Measurements from ENCODE around the gene SLC13A2. TPM values are rescaled to one million over a fixed set of nuclear protein-coding genes. Genes with fewer than 3 reads are reported as not detected.

SLC13A2 gene
- total and polyA plus RNA-seq, 2 experiments from 2014 or later, result not detected

DNA sequence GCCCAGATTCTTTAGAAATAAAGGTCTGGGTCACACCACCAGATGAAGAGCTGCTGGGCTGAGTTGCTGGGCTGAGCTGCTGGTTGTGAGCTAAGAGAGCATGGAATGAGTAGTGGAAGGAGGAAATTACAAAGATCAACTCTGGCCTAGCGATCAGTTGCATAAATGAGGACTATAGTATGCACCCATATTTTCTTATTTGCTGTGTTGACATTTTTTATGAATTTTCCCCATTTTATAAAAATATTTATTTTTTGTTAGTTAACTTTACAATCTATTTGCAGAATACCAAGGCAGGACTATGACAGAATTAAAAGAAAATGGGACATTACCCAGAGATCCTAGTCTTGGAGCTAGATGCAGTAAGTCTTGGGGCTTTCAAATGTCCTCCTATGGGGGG lies 23.6 kb upstream of the SLC13A2 start:
- no peak overlapping the region for H3K27ac Mint-ChIP-seq
- DNase-seq (ENCODE audit: low spot score) (no peak), ATAC-seq (no peak)
- H3K9me3 Mint-ChIP-seq, result peaks cover 8% of the 10 kb centered on the region; the same call in 2 of the 3 replicates
- no peak for TF ChIP-seq POLR2AphosphoS5 (IDR thresholded peaks at IDR 0.05; ENCODE audit: low read depth)
- TF ChIP-seq JUNB (IDR thresholded peaks at IDR 0.05; ENCODE audit: unreplicated experiment), result no peak
- TF ChIP-seq ZNF331 (CRISPR knock-in tag; IDR thresholded peaks at IDR 0.05; ENCODE audit: low read depth), result no peak
- TF ChIP-seq, protein P1, sequence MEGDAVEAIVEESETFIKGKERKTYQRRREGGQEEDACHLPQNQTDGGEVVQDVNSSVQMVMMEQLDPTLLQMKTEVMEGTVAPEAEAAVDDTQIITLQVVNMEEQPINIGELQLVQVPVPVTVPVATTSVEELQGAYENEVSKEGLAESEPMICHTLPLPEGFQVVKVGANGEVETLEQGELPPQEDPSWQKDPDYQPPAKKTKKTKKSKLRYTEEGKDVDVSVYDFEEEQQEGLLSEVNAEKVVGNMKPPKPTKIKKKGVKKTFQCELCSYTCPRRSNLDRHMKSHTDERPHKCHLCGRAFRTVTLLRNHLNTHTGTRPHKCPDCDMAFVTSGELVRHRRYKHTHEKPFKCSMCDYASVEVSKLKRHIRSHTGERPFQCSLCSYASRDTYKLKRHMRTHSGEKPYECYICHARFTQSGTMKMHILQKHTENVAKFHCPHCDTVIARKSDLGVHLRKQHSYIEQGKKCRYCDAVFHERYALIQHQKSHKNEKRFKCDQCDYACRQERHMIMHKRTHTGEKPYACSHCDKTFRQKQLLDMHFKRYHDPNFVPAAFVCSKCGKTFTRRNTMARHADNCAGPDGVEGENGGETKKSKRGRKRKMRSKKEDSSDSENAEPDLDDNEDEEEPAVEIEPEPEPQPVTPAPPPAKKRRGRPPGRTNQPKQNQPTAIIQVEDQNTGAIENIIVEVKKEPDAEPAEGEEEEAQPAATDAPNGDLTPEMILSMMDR (conservative IDR thresholded peaks at IDR 0.05; ENCODE audit: low read depth in 2 of 2), result no peak
- TF ChIP-seq EZH2 (IDR thresholded peaks at IDR 0.05; ENCODE audit: low read depth, unreplicated experiment), result no peak
- TF ChIP-seq, protein P2, sequence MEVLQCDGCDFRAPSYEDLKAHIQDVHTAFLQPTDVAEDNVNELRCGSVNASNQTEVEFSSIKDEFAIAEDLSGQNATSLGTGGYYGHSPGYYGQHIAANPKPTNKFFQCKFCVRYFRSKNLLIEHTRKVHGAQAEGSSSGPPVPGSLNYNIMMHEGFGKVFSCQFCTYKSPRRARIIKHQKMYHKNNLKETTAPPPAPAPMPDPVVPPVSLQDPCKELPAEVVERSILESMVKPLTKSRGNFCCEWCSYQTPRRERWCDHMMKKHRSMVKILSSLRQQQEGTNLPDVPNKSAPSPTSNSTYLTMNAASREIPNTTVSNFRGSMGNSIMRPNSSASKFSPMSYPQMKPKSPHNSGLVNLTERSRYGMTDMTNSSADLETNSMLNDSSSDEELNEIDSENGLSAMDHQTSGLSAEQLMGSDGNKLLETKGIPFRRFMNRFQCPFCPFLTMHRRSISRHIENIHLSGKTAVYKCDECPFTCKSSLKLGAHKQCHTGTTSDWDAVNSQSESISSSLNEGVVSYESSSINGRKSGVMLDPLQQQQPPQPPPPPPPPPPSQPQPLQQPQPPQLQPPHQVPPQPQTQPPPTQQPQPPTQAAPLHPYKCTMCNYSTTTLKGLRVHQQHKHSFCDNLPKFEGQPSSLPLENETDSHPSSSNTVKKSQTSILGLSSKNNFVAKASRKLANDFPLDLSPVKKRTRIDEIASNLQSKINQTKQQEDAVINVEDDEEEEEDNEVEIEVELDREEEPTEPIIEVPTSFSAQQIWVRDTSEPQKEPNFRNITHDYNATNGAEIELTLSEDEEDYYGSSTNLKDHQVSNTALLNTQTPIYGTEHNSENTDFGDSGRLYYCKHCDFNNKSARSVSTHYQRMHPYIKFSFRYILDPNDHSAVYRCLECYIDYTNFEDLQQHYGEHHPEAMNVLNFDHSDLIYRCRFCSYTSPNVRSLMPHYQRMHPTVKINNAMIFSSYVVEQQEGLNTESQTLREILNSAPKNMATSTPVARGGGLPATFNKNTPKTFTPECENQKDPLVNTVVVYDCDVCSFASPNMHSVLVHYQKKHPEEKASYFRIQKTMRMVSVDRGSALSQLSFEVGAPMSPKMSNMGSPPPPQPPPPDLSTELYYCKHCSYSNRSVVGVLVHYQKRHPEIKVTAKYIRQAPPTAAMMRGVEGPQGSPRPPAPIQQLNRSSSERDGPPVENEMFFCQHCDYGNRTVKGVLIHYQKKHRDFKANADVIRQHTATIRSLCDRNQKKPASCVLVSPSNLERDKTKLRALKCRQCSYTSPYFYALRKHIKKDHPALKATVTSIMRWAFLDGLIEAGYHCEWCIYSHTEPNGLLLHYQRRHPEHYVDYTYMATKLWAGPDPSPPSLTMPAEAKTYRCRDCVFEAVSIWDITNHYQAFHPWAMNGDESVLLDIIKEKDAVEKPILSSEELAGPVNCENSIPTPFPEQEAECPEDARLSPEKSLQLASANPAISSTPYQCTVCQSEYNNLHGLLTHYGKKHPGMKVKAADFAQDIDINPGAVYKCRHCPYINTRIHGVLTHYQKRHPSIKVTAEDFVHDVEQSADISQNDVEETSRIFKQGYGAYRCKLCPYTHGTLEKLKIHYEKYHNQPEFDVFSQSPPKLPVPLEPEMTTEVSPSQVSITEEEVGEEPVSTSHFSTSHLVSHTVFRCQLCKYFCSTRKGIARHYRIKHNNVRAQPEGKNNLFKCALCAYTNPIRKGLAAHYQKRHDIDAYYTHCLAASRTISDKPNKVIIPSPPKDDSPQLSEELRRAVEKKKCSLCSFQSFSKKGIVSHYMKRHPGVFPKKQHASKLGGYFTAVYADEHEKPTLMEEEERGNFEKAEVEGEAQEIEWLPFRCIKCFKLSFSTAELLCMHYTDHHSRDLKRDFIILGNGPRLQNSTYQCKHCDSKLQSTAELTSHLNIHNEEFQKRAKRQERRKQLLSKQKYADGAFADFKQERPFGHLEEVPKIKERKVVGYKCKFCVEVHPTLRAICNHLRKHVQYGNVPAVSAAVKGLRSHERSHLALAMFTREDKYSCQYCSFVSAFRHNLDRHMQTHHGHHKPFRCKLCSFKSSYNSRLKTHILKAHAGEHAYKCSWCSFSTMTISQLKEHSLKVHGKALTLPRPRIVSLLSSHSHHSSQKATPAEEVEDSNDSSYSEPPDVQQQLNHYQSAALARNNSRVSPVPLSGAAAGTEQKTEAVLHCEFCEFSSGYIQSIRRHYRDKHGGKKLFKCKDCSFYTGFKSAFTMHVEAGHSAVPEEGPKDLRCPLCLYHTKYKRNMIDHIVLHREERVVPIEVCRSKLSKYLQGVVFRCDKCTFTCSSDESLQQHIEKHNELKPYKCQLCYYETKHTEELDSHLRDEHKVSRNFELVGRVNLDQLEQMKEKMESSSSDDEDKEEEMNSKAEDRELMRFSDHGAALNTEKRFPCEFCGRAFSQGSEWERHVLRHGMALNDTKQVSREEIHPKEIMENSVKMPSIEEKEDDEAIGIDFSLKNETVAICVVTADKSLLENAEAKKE (CRISPR knock-in tag; IDR thresholded peaks at IDR 0.05), result no peak
- TF ChIP-seq REST (IDR thresholded peaks at IDR 0.05; ENCODE audit: unreplicated experiment), result no peak
- TF ChIP-seq, protein P3, sequence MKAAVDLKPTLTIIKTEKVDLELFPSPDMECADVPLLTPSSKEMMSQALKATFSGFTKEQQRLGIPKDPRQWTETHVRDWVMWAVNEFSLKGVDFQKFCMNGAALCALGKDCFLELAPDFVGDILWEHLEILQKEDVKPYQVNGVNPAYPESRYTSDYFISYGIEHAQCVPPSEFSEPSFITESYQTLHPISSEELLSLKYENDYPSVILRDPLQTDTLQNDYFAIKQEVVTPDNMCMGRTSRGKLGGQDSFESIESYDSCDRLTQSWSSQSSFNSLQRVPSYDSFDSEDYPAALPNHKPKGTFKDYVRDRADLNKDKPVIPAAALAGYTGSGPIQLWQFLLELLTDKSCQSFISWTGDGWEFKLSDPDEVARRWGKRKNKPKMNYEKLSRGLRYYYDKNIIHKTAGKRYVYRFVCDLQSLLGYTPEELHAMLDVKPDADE (IDR thresholded peaks at IDR 0.05), result no peak
- no peak for TF ChIP-seq ZNF114 (CRISPR knock-in tag; IDR thresholded peaks at IDR 0.05)
- H3K79me2 ChIP-seq (replicated peaks; ENCODE audit: insufficient read depth), result no peaks in the 10 kb centered on the region
- no peaks in the 10 kb centered on the region for H3K27me3 ChIP-seq (ENCODE audit: insufficient read depth)
- no peak overlapping the region for H3K27ac ChIP-seq (ENCODE audit: low read depth)
- no peak overlapping the region for H3K4me2 ChIP-seq
- H3F3A ChIP-seq (replicated peaks; ENCODE audit: low read depth), result no peaks in the 10 kb centered on the region
- no peaks in the 10 kb centered on the region for H3K4me1 ChIP-seq (ENCODE audit: insufficient read depth)
- no peaks in the 10 kb centered on the region for H3K36me3 Mint-ChIP-seq (ENCODE audit: low read depth)
- no peak overlapping the region for H3K4me3 Mint-ChIP-seq
- 0 out of 3 replicates have a peak, but pooled peaks cover 2% of the 10 kb centered on the region for H3K4me1 Mint-ChIP-seq
- no peak overlapping the region for H2AFZ ChIP-seq
- no peaks in the 10 kb centered on the region for H4K20me1 ChIP-seq (replicated peaks; ENCODE audit: insufficient read depth)
- H3K27me3 Mint-ChIP-seq (ENCODE audit: insufficient read depth, low read depth, poor library complexity), result no peaks in the 10 kb centered on the region
- no peaks in the 10 kb centered on the region for H3K36me3 ChIP-seq (ENCODE audit: insufficient read depth)
- H3K4me3 ChIP-seq, result no peak overlapping the region
- H3K9me2 ChIP-seq (ENCODE audit: insufficient read depth), result no peaks in the 10 kb centered on the region

Data from GM23338 (cell line).